ENCODE measurements around the gene TLR3.

TLR3 gene

GRCh38 chr4:186068581-186069348 lies at the start of gene TLR3:
TLR3 (plus strand) TSS chr4:186069156; CDS start chr4:186076620, 7,464 bp downstream.
- no peaks in the 10 kb centered on the region for H3K27me3 ChIP-seq (ENCODE audit: control insufficient read depth, insufficient read depth, low read length)
- H3K9me3 ChIP-seq (ENCODE audit: control insufficient read depth, insufficient read depth, low read depth, low read length) = no peaks in the 10 kb centered on the region
- peaks cover 15% of the 10 kb centered on the region; the same call in 1 of the 2 replicates for H3K4me1 ChIP-seq (ENCODE audit: control insufficient read depth, insufficient read depth, low read length)
- no peak within 1 kb of the TSS for H3K4me3 ChIP-seq (ENCODE audit: low read depth, low read length)
- no peaks in the 10 kb centered on the region for H3K36me3 ChIP-seq (ENCODE audit: control insufficient read depth, insufficient read depth, low read length)
- no peak within 1 kb of the TSS for H3K27ac ChIP-seq (ENCODE audit: low read depth, low read length)
- H3K9ac ChIP-seq (ENCODE audit: low read length) = no peak within 1 kb of the TSS

GRCh38 chr4:186019269-186019668 lies 49.7 kb upstream of the TLR3 start:
- Histone ChIP-seq H3K36me3 (ENCODE audit: control insufficient read depth, insufficient read depth, low read length) (no peaks in the 10 kb centered on the region), H3K4me1 (ENCODE audit: control insufficient read depth, insufficient read depth, low read length) (peaks cover 9% of the 10 kb centered on the region), H3K4me3 (ENCODE audit: low read depth, low read length) (no peak overlapping the region), H3K9ac (ENCODE audit: low read length) (no peak overlapping the region), H3K9me3 (ENCODE audit: control insufficient read depth, insufficient read depth, low read depth, low read length) (no peaks in the 10 kb centered on the region), H3K27me3 (ENCODE audit: control insufficient read depth, insufficient read depth, low read length) (no peaks in the 10 kb centered on the region), H3K27ac (ENCODE audit: low read depth, low read length) (no peak overlapping the region)

- Histone ChIP-seq H3K4me3 (ENCODE audit: low read depth, low read length) (no peak overlapping the region), H3K9me3 (ENCODE audit: control insufficient read depth, insufficient read depth, low read depth, low read length) (no peaks in the 10 kb centered on the region)
Observed at GRCh38 chr4:186020106-186020792, 48.7 kb upstream of the TLR3 start.

GRCh38 chr4:186020793-186021407 lies 48.1 kb upstream of the TLR3 start:
- H3K36me3 ChIP-seq (ENCODE audit: control insufficient read depth, insufficient read depth, low read length) = no peaks in the 10 kb centered on the region
- H3K4me1 ChIP-seq (ENCODE audit: control insufficient read depth, insufficient read depth, low read length) = peaks cover 9% of the 10 kb centered on the region
- H3K4me3 ChIP-seq (ENCODE audit: low read depth, low read length) = no peak overlapping the region
- H3K27ac ChIP-seq (ENCODE audit: low read depth, low read length) = no peak overlapping the region
- no peak overlapping the region for H3K9ac ChIP-seq (ENCODE audit: low read length)
- H3K9me3 ChIP-seq (ENCODE audit: control insufficient read depth, insufficient read depth, low read depth, low read length) = no peaks in the 10 kb centered on the region
- H3K27me3 ChIP-seq (ENCODE audit: control insufficient read depth, insufficient read depth, low read length) = no peaks in the 10 kb centered on the region

More at GRCh38 chr4:186020106-186020792, 48.7 kb upstream of the TLR3 start:
- Histone ChIP-seq H3K9ac (ENCODE audit: low read length) (no peak overlapping the region), H3K27me3 (ENCODE audit: control insufficient read depth, insufficient read depth, low read length) (no peaks in the 10 kb centered on the region), H3K27ac (ENCODE audit: low read depth, low read length) (no peak overlapping the region), H3K36me3 (ENCODE audit: control insufficient read depth, insufficient read depth, low read length) (no peaks in the 10 kb centered on the region), H3K4me1 (ENCODE audit: control insufficient read depth, insufficient read depth, low read length) (peaks cover 9% of the 10 kb centered on the region)

- Histone ChIP-seq H3K9me3 (ENCODE audit: control insufficient read depth, insufficient read depth, low read depth, low read length) (0 out of 2 replicates have a peak, but pooled peaks cover under 1% of the 10 kb centered on the region), H3K4me1 (ENCODE audit: control insufficient read depth, insufficient read depth, low read length) (peaks cover 9% of the 10 kb centered on the region), H3K36me3 (ENCODE audit: control insufficient read depth, insufficient read depth, low read length) (no peaks in the 10 kb centered on the region), H3K27me3 (ENCODE audit: control insufficient read depth, insufficient read depth, low read length) (no peaks in the 10 kb centered on the region), H3K27ac (ENCODE audit: low read depth, low read length) (no peak overlapping the region), H3K4me3 (ENCODE audit: low read depth, low read length) (no peak overlapping the region), H3K9ac (ENCODE audit: low read length) (no peak overlapping the region)
Observed at GRCh38 chr4:186021461-186022167, 47.3 kb upstream of the TLR3 start.

- H3K9ac ChIP-seq (ENCODE audit: low read length) = no peak overlapping the region
- H3K4me1 ChIP-seq (ENCODE audit: control insufficient read depth, insufficient read depth, low read length) = peaks cover 4% of the 10 kb centered on the region
- H3K27ac ChIP-seq (ENCODE audit: low read depth, low read length) = no peak overlapping the region
- H3K36me3 ChIP-seq (ENCODE audit: control insufficient read depth, insufficient read depth, low read length) = no peaks in the 10 kb centered on the region
- peaks cover 17% of the 10 kb centered on the region for H3K9me3 ChIP-seq (ENCODE audit: control insufficient read depth, insufficient read depth, low read depth, low read length)
- no peaks in the 10 kb centered on the region for H3K27me3 ChIP-seq (ENCODE audit: control insufficient read depth, insufficient read depth, low read length)
- H3K4me3 ChIP-seq (ENCODE audit: low read depth, low read length) = no peak overlapping the region
Observed at GRCh38 chr4:186023975-186024374, 45.0 kb upstream of the TLR3 start.

- H3K9ac ChIP-seq (ENCODE audit: low read length) = no peak overlapping the region
- H3K27me3 ChIP-seq (ENCODE audit: control insufficient read depth, insufficient read depth, low read length) = no peaks in the 10 kb centered on the region
- H3K27ac ChIP-seq (ENCODE audit: low read depth, low read length) = no peak overlapping the region
- H3K4me3 ChIP-seq (ENCODE audit: low read depth, low read length) = no peak overlapping the region
- H3K4me1 ChIP-seq (ENCODE audit: control insufficient read depth, insufficient read depth, low read length) = peaks cover 13% of the 10 kb centered on the region
- H3K36me3 ChIP-seq (ENCODE audit: control insufficient read depth, insufficient read depth, low read length) = no peaks in the 10 kb centered on the region
- peaks cover 17% of the 10 kb centered on the region for H3K9me3 ChIP-seq (ENCODE audit: control insufficient read depth, insufficient read depth, low read depth, low read length)
Observed at GRCh38 chr4:186024637-186025407, 44.1 kb upstream of the TLR3 start.

- peaks cover 18% of the 10 kb centered on the region for H3K4me1 ChIP-seq (ENCODE audit: control insufficient read depth, insufficient read depth, low read length)
- H3K36me3 ChIP-seq (ENCODE audit: control insufficient read depth, insufficient read depth, low read length) = no peaks in the 10 kb centered on the region
- no peak overlapping the region for H3K9ac ChIP-seq (ENCODE audit: low read length)
- no peak overlapping the region for H3K27ac ChIP-seq (ENCODE audit: low read depth, low read length)
- no peaks in the 10 kb centered on the region for H3K27me3 ChIP-seq (ENCODE audit: control insufficient read depth, insufficient read depth, low read length)
- H3K9me3 ChIP-seq (ENCODE audit: control insufficient read depth, insufficient read depth, low read depth, low read length) = peaks cover 17% of the 10 kb centered on the region
- no peak overlapping the region for H3K4me3 ChIP-seq (ENCODE audit: low read depth, low read length)
Observed at GRCh38 chr4:186025408-186025690, 43.6 kb upstream of the TLR3 start.

- Histone ChIP-seq H3K9me3 (ENCODE audit: control insufficient read depth, insufficient read depth, low read depth, low read length) (peaks cover 17% of the 10 kb centered on the region), H3K27ac (ENCODE audit: low read depth, low read length) (no peak overlapping the region), H3K27me3 (ENCODE audit: control insufficient read depth, insufficient read depth, low read length) (no peaks in the 10 kb centered on the region), H3K36me3 (ENCODE audit: control insufficient read depth, insufficient read depth, low read length) (no peaks in the 10 kb centered on the region), H3K4me3 (ENCODE audit: low read depth, low read length) (no peak overlapping the region), H3K9ac (ENCODE audit: low read length) (no peak overlapping the region), H3K4me1 (ENCODE audit: control insufficient read depth, insufficient read depth, low read length) (peaks cover 39% of the 10 kb centered on the region)
Observed at GRCh38 chr4:186027405-186027804, 41.6 kb upstream of the TLR3 start.

- H3K36me3 ChIP-seq (ENCODE audit: control insufficient read depth, insufficient read depth, low read length) = 0 out of 2 replicates have a peak, but pooled peaks cover 3% of the 10 kb centered on the region
- peak overlapping the region; percentile 61; the same call in 1 of the 2 replicates for H3K27ac ChIP-seq (ENCODE audit: low read depth, low read length)
- no peak overlapping the region for H3K9ac ChIP-seq (ENCODE audit: low read length)
- H3K4me1 ChIP-seq (ENCODE audit: control insufficient read depth, insufficient read depth, low read length) = peaks cover 44% of the 10 kb centered on the region
- no peak overlapping the region for H3K4me3 ChIP-seq (ENCODE audit: low read depth, low read length)
- H3K9me3 ChIP-seq (ENCODE audit: control insufficient read depth, insufficient read depth, low read depth, low read length) = peaks cover 32% of the 10 kb centered on the region
- no peaks in the 10 kb centered on the region for H3K27me3 ChIP-seq (ENCODE audit: control insufficient read depth, insufficient read depth, low read length)
Observed at GRCh38 chr4:186029571-186030398, 39.2 kb upstream of the TLR3 start.

Measured in HUES6 (cell line).